ENCODE measurements around the gene TMEM245. TPM values are rescaled to one million over a fixed set of nuclear protein-coding genes. Genes with fewer than 3 reads are reported as not detected.

TMEM245 gene
- polyA plus RNA-seq, 2 of the 4 experiments (the other 2 are of a cell fraction), result 44.9 to 88.9 TPM

DNA sequence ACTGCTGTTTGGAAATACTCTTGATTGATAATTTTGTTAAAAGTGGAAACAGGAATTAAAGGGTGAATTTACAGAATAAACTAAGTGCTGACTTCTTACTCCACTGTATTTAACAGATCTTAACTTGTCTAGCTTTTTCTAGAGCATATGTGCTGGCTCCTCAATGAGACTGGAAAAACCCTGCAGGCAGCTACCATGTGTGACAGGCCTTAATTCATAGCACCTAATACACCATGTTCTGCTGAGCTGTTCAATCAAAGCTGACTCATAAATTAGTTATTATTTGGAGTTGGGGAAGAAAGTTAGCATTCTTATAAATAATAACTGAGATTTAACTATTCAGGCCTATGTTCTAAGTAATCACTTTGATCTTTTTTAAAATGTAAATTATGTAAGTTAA is 135.9 kb downstream of the TMEM245 start:
- no peaks in the 10 kb centered on the region for H3K9me3 ChIP-seq
- no peak for TF ChIP-seq CEBPB (IDR thresholded peaks at IDR 0.05)
- TF ChIP-seq ESRRA (IDR thresholded peaks at IDR 0.05; ENCODE audit: borderline replicate concordance, low read length), result no peak
- TF ChIP-seq CHD2 (IDR thresholded peaks at IDR 0.05; ENCODE audit: low read length, partially characterized antibody), result no peak
- TF ChIP-seq, protein P1, sequence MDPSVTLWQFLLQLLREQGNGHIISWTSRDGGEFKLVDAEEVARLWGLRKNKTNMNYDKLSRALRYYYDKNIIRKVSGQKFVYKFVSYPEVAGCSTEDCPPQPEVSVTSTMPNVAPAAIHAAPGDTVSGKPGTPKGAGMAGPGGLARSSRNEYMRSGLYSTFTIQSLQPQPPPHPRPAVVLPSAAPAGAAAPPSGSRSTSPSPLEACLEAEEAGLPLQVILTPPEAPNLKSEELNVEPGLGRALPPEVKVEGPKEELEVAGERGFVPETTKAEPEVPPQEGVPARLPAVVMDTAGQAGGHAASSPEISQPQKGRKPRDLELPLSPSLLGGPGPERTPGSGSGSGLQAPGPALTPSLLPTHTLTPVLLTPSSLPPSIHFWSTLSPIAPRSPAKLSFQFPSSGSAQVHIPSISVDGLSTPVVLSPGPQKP (IDR thresholded peaks at IDR 0.05; ENCODE audit: low read depth, low read length), result no peak
- no peak for TF ChIP-seq SMC3 (IDR thresholded peaks at IDR 0.05)
- TF ChIP-seq, protein P2, sequence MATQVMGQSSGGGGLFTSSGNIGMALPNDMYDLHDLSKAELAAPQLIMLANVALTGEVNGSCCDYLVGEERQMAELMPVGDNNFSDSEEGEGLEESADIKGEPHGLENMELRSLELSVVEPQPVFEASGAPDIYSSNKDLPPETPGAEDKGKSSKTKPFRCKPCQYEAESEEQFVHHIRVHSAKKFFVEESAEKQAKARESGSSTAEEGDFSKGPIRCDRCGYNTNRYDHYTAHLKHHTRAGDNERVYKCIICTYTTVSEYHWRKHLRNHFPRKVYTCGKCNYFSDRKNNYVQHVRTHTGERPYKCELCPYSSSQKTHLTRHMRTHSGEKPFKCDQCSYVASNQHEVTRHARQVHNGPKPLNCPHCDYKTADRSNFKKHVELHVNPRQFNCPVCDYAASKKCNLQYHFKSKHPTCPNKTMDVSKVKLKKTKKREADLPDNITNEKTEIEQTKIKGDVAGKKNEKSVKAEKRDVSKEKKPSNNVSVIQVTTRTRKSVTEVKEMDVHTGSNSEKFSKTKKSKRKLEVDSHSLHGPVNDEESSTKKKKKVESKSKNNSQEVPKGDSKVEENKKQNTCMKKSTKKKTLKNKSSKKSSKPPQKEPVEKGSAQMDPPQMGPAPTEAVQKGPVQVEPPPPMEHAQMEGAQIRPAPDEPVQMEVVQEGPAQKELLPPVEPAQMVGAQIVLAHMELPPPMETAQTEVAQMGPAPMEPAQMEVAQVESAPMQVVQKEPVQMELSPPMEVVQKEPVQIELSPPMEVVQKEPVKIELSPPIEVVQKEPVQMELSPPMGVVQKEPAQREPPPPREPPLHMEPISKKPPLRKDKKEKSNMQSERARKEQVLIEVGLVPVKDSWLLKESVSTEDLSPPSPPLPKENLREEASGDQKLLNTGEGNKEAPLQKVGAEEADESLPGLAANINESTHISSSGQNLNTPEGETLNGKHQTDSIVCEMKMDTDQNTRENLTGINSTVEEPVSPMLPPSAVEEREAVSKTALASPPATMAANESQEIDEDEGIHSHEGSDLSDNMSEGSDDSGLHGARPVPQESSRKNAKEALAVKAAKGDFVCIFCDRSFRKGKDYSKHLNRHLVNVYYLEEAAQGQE (IDR thresholded peaks at IDR 0.05), result no peak
- TF ChIP-seq ZC3H11A (IDR thresholded peaks at IDR 0.05), result no peak
- TF ChIP-seq ZSCAN20 (CRISPR knock-in tag; IDR thresholded peaks at IDR 0.05), result no peak
- TF ChIP-seq ZFP36 (IDR thresholded peaks at IDR 0.05; ENCODE audit: borderline replicate concordance, partially characterized antibody), result no peak
- no peak for TF ChIP-seq ZNF302 (CRISPR knock-in tag; IDR thresholded peaks at IDR 0.05)
- TF ChIP-seq JUN (IDR thresholded peaks at IDR 0.05), result no peak
- no peak for TF ChIP-seq MYC (IDR thresholded peaks at IDR 0.05; ENCODE audit: borderline replicate concordance, low read length)
- TF ChIP-seq NFE2L2 (conservative IDR thresholded peaks at IDR 0.05; ENCODE audit: low read length), result no peak
- no peak for TF ChIP-seq FOSL2 (IDR thresholded peaks at IDR 0.05)
- no peak for TF ChIP-seq FOSL2 (CRISPR knock-in tag; IDR thresholded peaks at IDR 0.05)
- TF ChIP-seq, protein P3, sequence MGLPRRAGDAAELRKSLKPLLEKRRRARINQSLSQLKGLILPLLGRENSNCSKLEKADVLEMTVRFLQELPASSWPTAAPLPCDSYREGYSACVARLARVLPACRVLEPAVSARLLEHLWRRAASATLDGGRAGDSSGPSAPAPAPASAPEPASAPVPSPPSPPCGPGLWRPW (IDR thresholded peaks at IDR 0.05), result no peak
- TF ChIP-seq, protein P4, sequence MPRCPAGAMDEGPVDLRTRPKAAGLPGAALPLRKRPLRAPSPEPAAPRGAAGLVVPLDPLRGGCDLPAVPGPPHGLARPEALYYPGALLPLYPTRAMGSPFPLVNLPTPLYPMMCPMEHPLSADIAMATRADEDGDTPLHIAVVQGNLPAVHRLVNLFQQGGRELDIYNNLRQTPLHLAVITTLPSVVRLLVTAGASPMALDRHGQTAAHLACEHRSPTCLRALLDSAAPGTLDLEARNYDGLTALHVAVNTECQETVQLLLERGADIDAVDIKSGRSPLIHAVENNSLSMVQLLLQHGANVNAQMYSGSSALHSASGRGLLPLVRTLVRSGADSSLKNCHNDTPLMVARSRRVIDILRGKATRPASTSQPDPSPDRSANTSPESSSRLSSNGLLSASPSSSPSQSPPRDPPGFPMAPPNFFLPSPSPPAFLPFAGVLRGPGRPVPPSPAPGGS (IDR thresholded peaks at IDR 0.05), result no peak
- TF ChIP-seq CHD4 (IDR thresholded peaks at IDR 0.05; ENCODE audit: borderline replicate concordance), result no peak
- FAIRE-seq (no peak), DNase-seq (ENCODE audit: low read depth in 1 of 2, low spot score in 1 of 2) (no peak), ATAC-seq (no peak)
- CTCF ChIA-PET, result interaction anchor here (0.9 kb wide), 1 partner anchor 65 kb away, joined by 3 read pairs; no protein-coding TSS in a partner anchor
- H3K4me3 ChIP-seq, result no peak overlapping the region
- no peaks in the 10 kb centered on the region for H3K4me1 ChIP-seq
- POLR2A ChIA-PET, result no interaction called here
- no peak overlapping the region for H3K27ac ChIP-seq
- H3K4me2 ChIP-seq, result no peak overlapping the region

DNA sequence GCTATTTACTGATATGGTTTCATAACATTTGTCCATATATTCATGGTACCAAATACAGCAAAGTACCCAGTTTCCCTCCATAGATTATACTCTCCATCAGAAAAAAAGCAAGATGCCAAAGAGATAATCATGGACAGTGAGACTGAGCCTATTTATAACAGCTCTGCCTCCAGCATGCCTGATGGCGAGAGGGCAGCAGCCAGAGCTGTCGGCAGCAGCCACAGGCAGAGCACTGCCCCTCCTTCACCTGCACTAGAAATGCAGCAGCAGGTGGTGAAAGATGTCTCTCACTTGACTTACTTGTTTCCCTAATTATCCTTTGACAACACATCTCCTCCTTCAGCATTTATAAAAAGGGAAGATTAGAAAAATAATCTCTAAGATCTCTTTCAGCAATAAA is 138.9 kb downstream of the TMEM245 start:
- H3K9me3 ChIP-seq, result no peaks in the 10 kb centered on the region
- WGBS (ENCODE audit: missing lambda C conversion rate), result 98% methylated on average over 2 of the region's 2 CpGs
- no peak overlapping the region for H3K4me2 ChIP-seq
- ATAC-seq (no peak), DNase-seq (ENCODE audit: low read depth in 1 of 2, low spot score in 1 of 2) (no peak), FAIRE-seq (no peak)
- no peak overlapping the region for H3K27ac ChIP-seq
- no peaks in the 10 kb centered on the region for H3K4me1 ChIP-seq
- ChIA-PET CTCF (no interaction called here), POLR2A (no interaction called here)
- H3K4me3 ChIP-seq, result no peak overlapping the region
- TF ChIP-seq EP300 (IDR thresholded peaks at IDR 0.05) (no peak), FOSL2 (IDR thresholded peaks at IDR 0.05) (no peak), FOSL2 (CRISPR knock-in tag; IDR thresholded peaks at IDR 0.05) (no peak), HDAC2 (IDR thresholded peaks at IDR 0.05) (no peak), ZNF302 (CRISPR knock-in tag; IDR thresholded peaks at IDR 0.05) (no peak), ESRRA (IDR thresholded peaks at IDR 0.05; ENCODE audit: borderline replicate concordance, low read length) (no peak), MAZ (IDR thresholded peaks at IDR 0.05; ENCODE audit: borderline replicate concordance, low read depth, low read length) (no peak), RNF2 (IDR thresholded peaks at IDR 0.05; ENCODE audit: borderline replicate concordance, low read depth) (no peak), KDM1A (IDR thresholded peaks at IDR 0.05; ENCODE audit: low read depth) (no peak), RCOR1 (IDR thresholded peaks at IDR 0.05; ENCODE audit: low read depth, low read length) (no peak), ZSCAN20 (CRISPR knock-in tag; IDR thresholded peaks at IDR 0.05) (no peak), POLR2A (IDR thresholded peaks at IDR 0.05; ENCODE audit: low read length) (no peak), NFE2L2 (conservative IDR thresholded peaks at IDR 0.05; ENCODE audit: low read length) (no peak)
- TF ChIP-seq, protein P5, sequence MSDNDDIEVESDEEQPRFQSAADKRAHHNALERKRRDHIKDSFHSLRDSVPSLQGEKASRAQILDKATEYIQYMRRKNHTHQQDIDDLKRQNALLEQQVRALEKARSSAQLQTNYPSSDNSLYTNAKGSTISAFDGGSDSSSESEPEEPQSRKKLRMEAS (IDR thresholded peaks at IDR 0.05), result no peak
- TF ChIP-seq, protein P6, sequence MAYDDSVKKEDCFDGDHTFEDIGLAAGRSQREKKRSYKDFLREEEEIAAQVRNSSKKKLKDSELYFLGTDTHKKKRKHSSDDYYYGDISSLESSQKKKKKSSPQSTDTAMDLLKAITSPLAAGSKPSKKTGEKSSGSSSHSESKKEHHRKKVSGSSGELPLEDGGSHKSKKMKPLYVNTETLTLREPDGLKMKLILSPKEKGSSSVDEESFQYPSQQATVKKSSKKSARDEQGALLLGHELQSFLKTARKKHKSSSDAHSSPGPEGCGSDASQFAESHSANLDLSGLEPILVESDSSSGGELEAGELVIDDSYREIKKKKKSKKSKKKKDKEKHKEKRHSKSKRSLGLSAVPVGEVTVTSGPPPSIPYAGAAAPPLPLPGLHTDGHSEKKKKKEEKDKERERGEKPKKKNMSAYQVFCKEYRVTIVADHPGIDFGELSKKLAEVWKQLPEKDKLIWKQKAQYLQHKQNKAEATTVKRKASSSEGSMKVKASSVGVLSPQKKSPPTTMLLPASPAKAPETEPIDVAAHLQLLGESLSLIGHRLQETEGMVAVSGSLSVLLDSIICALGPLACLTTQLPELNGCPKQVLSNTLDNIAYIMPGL (CRISPR knock-in tag; IDR thresholded peaks at IDR 0.05; ENCODE audit: borderline replicate concordance), result no peak
- TF ChIP-seq, protein P4 (IDR thresholded peaks at IDR 0.05), result no peak
- TF ChIP-seq, protein P7, sequence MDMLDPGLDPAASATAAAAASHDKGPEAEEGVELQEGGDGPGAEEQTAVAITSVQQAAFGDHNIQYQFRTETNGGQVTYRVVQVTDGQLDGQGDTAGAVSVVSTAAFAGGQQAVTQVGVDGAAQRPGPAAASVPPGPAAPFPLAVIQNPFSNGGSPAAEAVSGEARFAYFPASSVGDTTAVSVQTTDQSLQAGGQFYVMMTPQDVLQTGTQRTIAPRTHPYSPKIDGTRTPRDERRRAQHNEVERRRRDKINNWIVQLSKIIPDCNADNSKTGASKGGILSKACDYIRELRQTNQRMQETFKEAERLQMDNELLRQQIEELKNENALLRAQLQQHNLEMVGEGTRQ (IDR thresholded peaks at IDR 0.05), result no peak
